HEK293 (cell line): Measurements from ENCODE around the gene OR6C3.

Source experiments
- CTCF ChIP-seq: fragments of 450-650 bp; formaldehyde crosslinking; IDR thresholded peaks from 2 replicates; pipeline ENCODE4 v1.5.1; 2016; ENCODE audit warnings: missing biosample characterization, missing genetic modification characterization
- ZFP69B ChIP-seq: fragments of 450-650 bp; formaldehyde crosslinking; IDR thresholded peaks from 2 replicates; pipeline ENCODE4 v1.5.1; 2016; ENCODE audit warnings: missing biosample characterization, missing genetic modification characterization
- ZNF510 ChIP-seq: fragments of 450-650 bp; formaldehyde crosslinking; IDR thresholded peaks from 2 replicates; pipeline ENCODE4 v1.5.1; 2018; ENCODE audit warnings: mild to moderate bottlenecking, missing genetic modification characterization, missing biosample characterization; ENCODE audit not compliant: insufficient replicate concordance
- ZNF658 ChIP-seq: fragments of 450-650 bp; formaldehyde crosslinking; IDR thresholded peaks from 2 replicates; pipeline ENCODE4; 2016; ENCODE audit warnings: missing biosample characterization, missing genetic modification characterization
- TF ChIP-seq, protein P1 (sequence below): fragments of 450-650 bp; IDR thresholded peaks from 2 replicates; pipeline ENCODE4 v1.5.1; 2018; ENCODE audit warnings: missing biosample characterization, mild to moderate bottlenecking, missing genetic modification characterization

DNA sequence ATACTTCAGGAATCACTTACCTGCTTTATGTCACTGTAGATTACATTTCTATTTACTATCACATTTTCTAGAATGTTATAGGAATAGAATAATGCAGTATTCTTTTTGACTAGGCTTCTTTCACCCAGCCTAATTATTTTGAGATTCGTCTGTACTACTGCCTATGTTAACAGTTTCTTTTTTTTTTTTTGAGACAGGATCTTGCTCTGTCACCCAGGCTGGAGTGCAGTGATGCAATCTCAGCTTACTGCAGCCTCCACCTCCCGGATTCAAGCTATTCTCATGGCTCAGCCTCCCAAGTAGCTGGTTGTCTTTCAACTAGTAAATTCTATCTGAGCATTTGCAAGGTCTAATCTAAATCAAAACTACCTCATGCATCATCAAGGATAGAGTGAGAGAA, 40.5 kb upstream of the OR6C3 start:
- TF ChIP-seq CTCF (tag by site-specific recombination) (no peak), ZNF658 (no peak), ZFP69B (tag by site-specific recombination) (no peak), ZNF510 (tag by site-specific recombination) (no peak)
- TF ChIP-seq, protein P1, sequence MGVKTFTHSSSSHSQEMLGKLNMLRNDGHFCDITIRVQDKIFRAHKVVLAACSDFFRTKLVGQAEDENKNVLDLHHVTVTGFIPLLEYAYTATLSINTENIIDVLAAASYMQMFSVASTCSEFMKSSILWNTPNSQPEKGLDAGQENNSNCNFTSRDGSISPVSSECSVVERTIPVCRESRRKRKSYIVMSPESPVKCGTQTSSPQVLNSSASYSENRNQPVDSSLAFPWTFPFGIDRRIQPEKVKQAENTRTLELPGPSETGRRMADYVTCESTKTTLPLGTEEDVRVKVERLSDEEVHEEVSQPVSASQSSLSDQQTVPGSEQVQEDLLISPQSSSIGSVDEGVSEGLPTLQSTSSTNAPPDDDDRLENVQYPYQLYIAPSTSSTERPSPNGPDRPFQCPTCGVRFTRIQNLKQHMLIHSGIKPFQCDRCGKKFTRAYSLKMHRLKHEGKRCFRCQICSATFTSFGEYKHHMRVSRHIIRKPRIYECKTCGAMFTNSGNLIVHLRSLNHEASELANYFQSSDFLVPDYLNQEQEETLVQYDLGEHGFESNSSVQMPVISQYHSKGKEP (tag by site-specific recombination) = no peak
